Measurements from ENCODE around the gene OR6K2.

Gene OR6K2

GRCh38 chr1:158724442-158724841 lies 24.0 kb upstream of the OR6K2 start:
- H3K27ac ChIP-seq (ENCODE audit: low read depth, low read length, poor library complexity, severe bottlenecking) = no peak overlapping the region
- no peaks in the 10 kb centered on the region for H4K20me1 ChIP-seq (ENCODE audit: insufficient read depth, low read length)
- H2AFZ ChIP-seq (ENCODE audit: low read length) = no peak overlapping the region
- no peaks in the 10 kb centered on the region for H3K4me1 ChIP-seq (ENCODE audit: insufficient read depth, low read length, severe bottlenecking)
- no peaks in the 10 kb centered on the region for H3K9me3 ChIP-seq (ENCODE audit: low read length)
- no peaks in the 10 kb centered on the region for H3F3A ChIP-seq (ENCODE audit: insufficient read depth, low read length)
- H3K27me3 ChIP-seq (ENCODE audit: insufficient read depth, low read length) = no peaks in the 10 kb centered on the region
- no peaks in the 10 kb centered on the region for H3K79me2 ChIP-seq (ENCODE audit: insufficient read depth, low read length)
- H3K9ac ChIP-seq (ENCODE audit: low read length) = no peak overlapping the region
- H3K4me3 ChIP-seq (ENCODE audit: low read depth, low read length, poor library complexity, severe bottlenecking) = no peak overlapping the region
- H3K9me2 ChIP-seq (ENCODE audit: low read depth, low read length) = no peaks in the 10 kb centered on the region
- no peak overlapping the region for H3K4me2 ChIP-seq (ENCODE audit: low read length)
- no peaks in the 10 kb centered on the region for H3K36me3 ChIP-seq (ENCODE audit: insufficient read depth, low read length)
- TF ChIP-seq, protein P1, sequence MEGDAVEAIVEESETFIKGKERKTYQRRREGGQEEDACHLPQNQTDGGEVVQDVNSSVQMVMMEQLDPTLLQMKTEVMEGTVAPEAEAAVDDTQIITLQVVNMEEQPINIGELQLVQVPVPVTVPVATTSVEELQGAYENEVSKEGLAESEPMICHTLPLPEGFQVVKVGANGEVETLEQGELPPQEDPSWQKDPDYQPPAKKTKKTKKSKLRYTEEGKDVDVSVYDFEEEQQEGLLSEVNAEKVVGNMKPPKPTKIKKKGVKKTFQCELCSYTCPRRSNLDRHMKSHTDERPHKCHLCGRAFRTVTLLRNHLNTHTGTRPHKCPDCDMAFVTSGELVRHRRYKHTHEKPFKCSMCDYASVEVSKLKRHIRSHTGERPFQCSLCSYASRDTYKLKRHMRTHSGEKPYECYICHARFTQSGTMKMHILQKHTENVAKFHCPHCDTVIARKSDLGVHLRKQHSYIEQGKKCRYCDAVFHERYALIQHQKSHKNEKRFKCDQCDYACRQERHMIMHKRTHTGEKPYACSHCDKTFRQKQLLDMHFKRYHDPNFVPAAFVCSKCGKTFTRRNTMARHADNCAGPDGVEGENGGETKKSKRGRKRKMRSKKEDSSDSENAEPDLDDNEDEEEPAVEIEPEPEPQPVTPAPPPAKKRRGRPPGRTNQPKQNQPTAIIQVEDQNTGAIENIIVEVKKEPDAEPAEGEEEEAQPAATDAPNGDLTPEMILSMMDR (IDR thresholded peaks at IDR 0.05; ENCODE audit: low read length) = no peak
- no peak for TF ChIP-seq EZH2 (IDR thresholded peaks at IDR 0.05; ENCODE audit: borderline replicate concordance, low read length)

GRCh38 chr1:158720620-158721019 lies 20.2 kb upstream of the OR6K2 start, which contains the start of gene OR6K3:
Gene OR6K3 (minus strand): TSS chr1:158720720. CDS start chr1:158718115, 2,605 bp downstream.
- Histone ChIP-seq H3K9ac (ENCODE audit: low read length) (no peak within 1 kb of the TSS), H3K36me3 (ENCODE audit: insufficient read depth, low read length) (no peaks in the 10 kb centered on the region), H2AFZ (ENCODE audit: low read length) (no peak within 1 kb of the TSS)

GRCh38 chr1:158719664-158720063 lies 19.2 kb upstream of the OR6K2 start:
- Histone ChIP-seq H3K27ac (ENCODE audit: low read depth, low read length, poor library complexity, severe bottlenecking) (no peak overlapping the region), H3K36me3 (ENCODE audit: insufficient read depth, low read length) (no peaks in the 10 kb centered on the region), H3F3A (ENCODE audit: insufficient read depth, low read length) (no peaks in the 10 kb centered on the region), H4K20me1 (ENCODE audit: insufficient read depth, low read length) (no peaks in the 10 kb centered on the region), H3K79me2 (ENCODE audit: insufficient read depth, low read length) (no peaks in the 10 kb centered on the region), H3K9ac (ENCODE audit: low read length) (no peak overlapping the region), H2AFZ (ENCODE audit: low read length) (no peak overlapping the region), H3K4me3 (ENCODE audit: low read depth, low read length, poor library complexity, severe bottlenecking) (no peak overlapping the region), H3K9me2 (ENCODE audit: low read depth, low read length) (no peaks in the 10 kb centered on the region), H3K27me3 (ENCODE audit: insufficient read depth, low read length) (no peaks in the 10 kb centered on the region), H3K4me1 (ENCODE audit: insufficient read depth, low read length, severe bottlenecking) (no peaks in the 10 kb centered on the region), H3K9me3 (ENCODE audit: low read length) (no peaks in the 10 kb centered on the region), H3K4me2 (ENCODE audit: low read length) (no peak overlapping the region)
- TF ChIP-seq EZH2 (IDR thresholded peaks at IDR 0.05; ENCODE audit: borderline replicate concordance, low read length) = no peak
- TF ChIP-seq, protein P1 (IDR thresholded peaks at IDR 0.05; ENCODE audit: low read length) = no peak

More at GRCh38 chr1:158720620-158721019, 20.2 kb upstream of the OR6K2 start, which contains the start of gene OR6K3:
- H3K27me3 ChIP-seq (ENCODE audit: insufficient read depth, low read length) = no peaks in the 10 kb centered on the region
- TF ChIP-seq, protein P1 (IDR thresholded peaks at IDR 0.05; ENCODE audit: low read length) = no peak
- no peak for TF ChIP-seq EZH2 (IDR thresholded peaks at IDR 0.05; ENCODE audit: borderline replicate concordance, low read length)
- no peaks in the 10 kb centered on the region for H3K9me2 ChIP-seq (ENCODE audit: low read depth, low read length)
- H3K9me3 ChIP-seq (ENCODE audit: low read length) = no peaks in the 10 kb centered on the region
- no peaks in the 10 kb centered on the region for H3F3A ChIP-seq (ENCODE audit: insufficient read depth, low read length)
- H3K4me3 ChIP-seq (ENCODE audit: low read depth, low read length, poor library complexity, severe bottlenecking) = no peak within 1 kb of the TSS
- H3K4me1 ChIP-seq (ENCODE audit: insufficient read depth, low read length, severe bottlenecking) = no peaks in the 10 kb centered on the region
- no peak within 1 kb of the TSS for H3K27ac ChIP-seq (ENCODE audit: low read depth, low read length, poor library complexity, severe bottlenecking)
- H4K20me1 ChIP-seq (ENCODE audit: insufficient read depth, low read length) = no peaks in the 10 kb centered on the region
- H3K4me2 ChIP-seq (ENCODE audit: low read length) = no peak within 1 kb of the TSS
- no peaks in the 10 kb centered on the region for H3K79me2 ChIP-seq (ENCODE audit: insufficient read depth, low read length)

All from OCI-LY1 (cell line).